ENCODE measurements around the gene NLRC3. TPM values are rescaled to one million over a fixed set of nuclear protein-coding genes. Genes with fewer than 3 reads are reported as not detected.

Gene NLRC3
- total RNA-seq, 1 experiment from 2014 or later, result not detected

- H3K4me1 ChIP-seq (replicated peaks), result no peaks in the 10 kb centered on the region
Measured at GRCh38 chr16:3562914-3563480, 14.2 kb downstream of the NLRC3 start.

GRCh38 chr16:3561626-3562025, 15.6 kb downstream of the NLRC3 start:
- DNase-seq (ENCODE audit: low read depth in 1 of 2, low spot score in 2 of 2), result no peak
- H3K4me1 ChIP-seq (replicated peaks), result no peaks in the 10 kb centered on the region
- H3K9me3 ChIP-seq (replicated peaks), result no peaks in the 10 kb centered on the region

More at GRCh38 chr16:3562914-3563480, 14.2 kb downstream of the NLRC3 start:
- Histone ChIP-seq H3K9me3 (replicated peaks) (no peaks in the 10 kb centered on the region), H3K27me3 (replicated peaks) (no peaks in the 10 kb centered on the region), H3K27ac (no peak overlapping the region), H3K4me3 (no peak overlapping the region), H3K36me3 (no peaks in the 10 kb centered on the region)
- peak in 1 of 2 experiments; percentile 35 for DNase-seq (ENCODE audit: low read depth in 1 of 2, low spot score in 2 of 2)

GRCh38 chr16:3554351-3554928, 22.8 kb downstream of the NLRC3 start:
- Histone ChIP-seq H3K36me3 (no peaks in the 10 kb centered on the region), H3K27ac (no peak overlapping the region), H3K9me3 (replicated peaks) (no peaks in the 10 kb centered on the region; the same call in 1 of the 2 replicates), H3K4me1 (replicated peaks) (no peaks in the 10 kb centered on the region), H3K4me3 (no peak overlapping the region), H3K27me3 (replicated peaks) (no peaks in the 10 kb centered on the region)
- DNase-seq (ENCODE audit: low read depth in 1 of 2, low spot score in 2 of 2), result no peak

More at GRCh38 chr16:3561626-3562025, 15.6 kb downstream of the NLRC3 start:
- no peak overlapping the region for H3K27ac ChIP-seq
- no peak overlapping the region for H3K4me3 ChIP-seq
- H3K27me3 ChIP-seq (replicated peaks), result no peaks in the 10 kb centered on the region
- H3K36me3 ChIP-seq, result no peaks in the 10 kb centered on the region

- Histone ChIP-seq H3K9me3 (replicated peaks) (no peaks in the 10 kb centered on the region; the same call in 1 of the 2 replicates), H3K27ac (no peak overlapping the region), H3K27me3 (replicated peaks) (no peaks in the 10 kb centered on the region), H3K4me1 (replicated peaks) (no peaks in the 10 kb centered on the region), H3K4me3 (no peak overlapping the region), H3K36me3 (no peaks in the 10 kb centered on the region)
- DNase-seq (ENCODE audit: low read depth in 1 of 2, low spot score in 2 of 2), result no peak
Measured at GRCh38 chr16:3553138-3553923, 23.9 kb downstream of the NLRC3 start.

- Histone ChIP-seq H3K9me3 (replicated peaks) (no peaks in the 10 kb centered on the region; the same call in 1 of the 2 replicates), H3K4me3 (no peak overlapping the region), H3K27ac (no peak overlapping the region), H3K27me3 (replicated peaks) (no peaks in the 10 kb centered on the region), H3K36me3 (no peaks in the 10 kb centered on the region), H3K4me1 (replicated peaks) (no peaks in the 10 kb centered on the region)
- DNase-seq (ENCODE audit: low read depth in 1 of 2, low spot score in 2 of 2), result no peak
Measured at GRCh38 chr16:3550851-3551847, 26.1 kb downstream of the NLRC3 start.

- Histone ChIP-seq H3K4me3 (no peak overlapping the region), H3K27ac (no peak overlapping the region), H3K27me3 (replicated peaks) (no peaks in the 10 kb centered on the region), H3K9me3 (replicated peaks) (no peaks in the 10 kb centered on the region; the same call in 1 of the 2 replicates), H3K36me3 (no peaks in the 10 kb centered on the region), H3K4me1 (replicated peaks) (no peaks in the 10 kb centered on the region)
- no peak for DNase-seq (ENCODE audit: low read depth in 1 of 2, low spot score in 2 of 2)
Measured at GRCh38 chr16:3549906-3550305, 27.3 kb downstream of the NLRC3 start.

GRCh38 chr16:3548859-3549258, 28.3 kb downstream of the NLRC3 start:
- Histone ChIP-seq H3K36me3 (no peaks in the 10 kb centered on the region), H3K4me1 (replicated peaks) (no peaks in the 10 kb centered on the region), H3K9me3 (replicated peaks) (no peaks in the 10 kb centered on the region; the same call in 1 of the 2 replicates), H3K27ac (no peak overlapping the region), H3K4me3 (no peak overlapping the region), H3K27me3 (replicated peaks) (no peaks in the 10 kb centered on the region)
- no peak for DNase-seq (ENCODE audit: low read depth in 1 of 2, low spot score in 2 of 2)

- H3K9me3 ChIP-seq (replicated peaks), result no peaks in the 10 kb centered on the region; the same call in 1 of the 2 replicates
- no peaks in the 10 kb centered on the region for H3K27me3 ChIP-seq (replicated peaks)
- DNase-seq (ENCODE audit: low read depth in 1 of 2, low spot score in 2 of 2), result no peak
- H3K4me1 ChIP-seq (replicated peaks), result no peaks in the 10 kb centered on the region
- no peak overlapping the region for H3K4me3 ChIP-seq
- no peaks in the 10 kb centered on the region for H3K36me3 ChIP-seq
- no peak overlapping the region for H3K27ac ChIP-seq
Measured at GRCh38 chr16:3548445-3548844, 28.8 kb downstream of the NLRC3 start.

- Histone ChIP-seq H3K4me3 (no peak overlapping the region), H3K4me1 (replicated peaks) (no peaks in the 10 kb centered on the region), H3K27me3 (replicated peaks) (no peaks in the 10 kb centered on the region), H3K36me3 (no peaks in the 10 kb centered on the region), H3K9me3 (replicated peaks) (no peaks in the 10 kb centered on the region), H3K27ac (no peak overlapping the region)
- no peak for DNase-seq (ENCODE audit: low read depth in 1 of 2, low spot score in 2 of 2)
Measured at GRCh38 chr16:3546986-3547682, 30.1 kb downstream of the NLRC3 start.

- no peaks in the 10 kb centered on the region for H3K36me3 ChIP-seq
- no peak overlapping the region for H3K4me3 ChIP-seq
- no peaks in the 10 kb centered on the region for H3K27me3 ChIP-seq (replicated peaks)
- no peak overlapping the region for H3K27ac ChIP-seq
- no peaks in the 10 kb centered on the region for H3K4me1 ChIP-seq (replicated peaks)
- DNase-seq (ENCODE audit: low read depth in 1 of 2, low spot score in 2 of 2), result no peak
- no peaks in the 10 kb centered on the region for H3K9me3 ChIP-seq (replicated peaks)
Measured at GRCh38 chr16:3542601-3543373, 34.4 kb downstream of the NLRC3 start.

- Histone ChIP-seq H3K9me3 (replicated peaks) (no peaks in the 10 kb centered on the region), H3K27me3 (replicated peaks) (no peaks in the 10 kb centered on the region), H3K4me1 (replicated peaks) (no peaks in the 10 kb centered on the region), H3K4me3 (no peak overlapping the region), H3K27ac (no peak overlapping the region), H3K36me3 (no peaks in the 10 kb centered on the region)
- no peak for DNase-seq (ENCODE audit: low read depth in 1 of 2, low spot score in 2 of 2)
Measured at GRCh38 chr16:3541527-3542155, 35.6 kb downstream of the NLRC3 start.

GRCh38 chr16:3538222-3538621, 39.0 kb downstream of the NLRC3 start:
- no peaks in the 10 kb centered on the region for H3K9me3 ChIP-seq (replicated peaks)
- no peak overlapping the region for H3K4me3 ChIP-seq

More at GRCh38 chr16:3538222-3538621, 39.0 kb downstream of the NLRC3 start:
- Histone ChIP-seq H3K4me1 (replicated peaks) (0 out of 2 replicates have a peak, but pooled peaks cover 3% of the 10 kb centered on the region), H3K27ac (no peak overlapping the region), H3K36me3 (0 out of 2 replicates have a peak, but pooled peaks cover 2% of the 10 kb centered on the region), H3K27me3 (replicated peaks) (no peaks in the 10 kb centered on the region)
- DNase-seq (ENCODE audit: low read depth in 1 of 2, low spot score in 2 of 2), result no peak
